K562 (cell line): ENCODE results near the gene FAM186B. TPM values are rescaled to one million over a fixed set of nuclear protein-coding genes. Genes with fewer than 3 reads are reported as not detected.
A peak's percentile ranks its signal among the peaks of the same experiment; 100 is the strongest.

ENCODE experiments used
- BRD9 ChIP-seq: fragments of 450-650 bp; IDR thresholded peaks from 2 replicates; pipeline ENCODE4 v1.6.1; 2018; ENCODE audit warnings: low read depth; ENCODE audit not compliant: partially characterized antibody
- CEBPG ChIP-seq, 3 experiments: fragments of 200-800 bp in 1 of 3; sonication (Bioruptor generic) in 1 of 3; sonication (generic) in 1 of 3; formaldehyde crosslinking in 1 of 3; IDR thresholded peaks in 2 of 3; conservative IDR thresholded peaks in 1 of 3; 2 replicates each; pipeline versions ENCODE4 v1.6.1 to v1.8.0; 2016 to 2022; ENCODE audit warnings: missing compliant biosample characterization in 2 of 3, missing genetic modification characterization in 2 of 3, mild to moderate bottlenecking in 1 of 3, missing genetic modification reagents in 1 of 3
- ESRRA ChIP-seq: fragments of 450-650 bp; IDR thresholded peaks from 2 replicates; pipeline ENCODE4 v1.6.1; 2014; ENCODE audit warnings: low read depth, mild to moderate bottlenecking, moderate library complexity, borderline replicate concordance
- EZH2 ChIP-seq: IDR thresholded peaks from 2 replicates; pipeline ENCODE4 v1.6.1; 2012; ENCODE audit warnings: low read depth, mild to moderate bottlenecking, inconsistent platforms, low read length, borderline replicate concordance
- KDM4B ChIP-seq, 2 experiments: fragments of 450-650 bp in 1 of 2; sonication (generic) in 1 of 2; IDR thresholded peaks; 2 replicates each; pipeline ENCODE4 v1.6.1; 2016 to 2017; ENCODE audit warnings: borderline replicate concordance in 2 of 2, antibody characterized with exemption in 1 of 2, low read depth in 1 of 2, mild to moderate bottlenecking in 1 of 2
- L3MBTL2 ChIP-seq: fragments of 450-650 bp; IDR thresholded peaks from 2 replicates; pipeline ENCODE4 v1.6.1; 2016; ENCODE audit warnings: mild to moderate bottlenecking, moderate library complexity
- LEF1 ChIP-seq: fragments of 450-650 bp; IDR thresholded peaks from 2 replicates; pipeline ENCODE4 v1.6.1; 2016; ENCODE audit warnings: mild to moderate bottlenecking
- POLR2G ChIP-seq: fragments of 200-400 bp; formaldehyde crosslinking; IDR thresholded peaks from 2 replicates; pipeline ENCODE4 v1.6.1; 2017; ENCODE audit warnings: low read depth, mild to moderate bottlenecking, antibody characterized with exemption, low read length, moderate library complexity
- PRMT5 ChIP-seq: sonication (generic); formaldehyde crosslinking; IDR thresholded peaks from 2 replicates; pipeline ENCODE4 v1.5.0; 2020; ENCODE audit warnings: missing genetic modification reagents
- TAF1 ChIP-seq: IDR thresholded peaks from 2 replicates; pipeline ENCODE4 v1.6.1; 2011; ENCODE audit warnings: mild to moderate bottlenecking, low read length, moderate library complexity; ENCODE audit not compliant: insufficient read depth, control insufficient read depth, severe bottlenecking; ENCODE audit errors: extremely low read depth
- TBL1XR1 ChIP-seq, 2 experiments: IDR thresholded peaks; 2 replicates each; pipeline ENCODE4 v1.6.1; 2012; ENCODE audit warnings: improper control_type of control experiment in 2 of 2, low read length in 2 of 2, mild to moderate bottlenecking in 1 of 2
- ZC3H11A ChIP-seq: IDR thresholded peaks from 2 replicates; pipeline ENCODE4 v1.6.1; 2012; ENCODE audit warnings: low read depth, low read length, improper control_type of control experiment
- ZKSCAN1 ChIP-seq: fragments of 150-350 bp; IDR thresholded peaks from 2 replicates; pipeline ENCODE4 v1.6.1; 2016; ENCODE audit warnings: low read depth, low read length
- ZNF143 ChIP-seq: sonication (generic); formaldehyde crosslinking; IDR thresholded peaks from 2 replicates; pipeline ENCODE4 v1.9.0; 2022; ENCODE audit warnings: mild to moderate bottlenecking, missing genetic modification reagents
- ZNF146 ChIP-seq: IDR thresholded peaks from one replicate; pipeline ENCODE4 v1.6.1; 2018; ENCODE audit warnings: missing compliant biosample characterization; ENCODE audit not compliant: unreplicated experiment
- ZNF282 ChIP-seq: sonication (generic); formaldehyde crosslinking; IDR thresholded peaks from 2 replicates; pipeline ENCODE4 v1.8.1; 2023; ENCODE audit warnings: missing genetic modification reagents
- ZNF589 ChIP-seq: fragments of 200-800 bp; sonication (Bioruptor generic); IDR thresholded peaks from 2 replicates; pipeline ENCODE4 v1.6.1; 2016; ENCODE audit warnings: low read depth, missing genetic modification characterization, missing compliant biosample characterization
- ZNF695 ChIP-seq: fragments of 450-650 bp; formaldehyde crosslinking; IDR thresholded peaks from 2 replicates; pipeline ENCODE4 v1.4.0; 2020; ENCODE audit warnings: mild to moderate bottlenecking, moderate library complexity
- ZNF717 ChIP-seq: fragments of 250-450 bp; sonication (Bioruptor Pico); IDR thresholded peaks from 2 replicates; pipeline ENCODE4 v1.5.0; 2021
- polyA plus RNA-seq, 8 experiments: library from polyadenylated mRNA; depleted of rRNA in 4 of 8; stranded (reverse) in 5 of 8; unstranded in 3 of 8; fragments of >200 nt; fragmentation: Nextera tagmentation in 2 of 8; fragmentation: Illumina TruSeq in 1 of 8; extraction: Ambion mirVana in 2 of 8; extraction: Trizol in 1 of 8; gene quantifications; 2 replicates each; pipeline versions ENCODE4 v1.2.1 to v1.2.3, GENCODE V29; 2011 to 2014; ENCODE audit warnings: inconsistent platforms in 1 of 8, missing spikeins in 1 of 8
- total RNA-seq, 7 experiments: library from RNA; depleted of rRNA in 6 of 7; stranded (reverse); fragments of >200 nt in 6 of 7; fragmentation: Illumina TruSeq in 2 of 7; extraction: Trizol in 2 of 7; gene quantifications; 2 replicates each; pipeline versions ENCODE4 v1.2.1 to v1.2.3, GENCODE V29; 2011 to 2021; ENCODE audit warnings: low replicate concordance in 1 of 7
- TF ChIP-seq, protein P1 (sequence below): fragments of 250-450 bp; sonication (Bioruptor Pico); IDR thresholded peaks from 2 replicates; pipeline ENCODE4 v1.9.0; 2021; ENCODE audit warnings: mild to moderate bottlenecking
- TF ChIP-seq, protein P2 (sequence below): fragments of 450-650 bp; IDR thresholded peaks from 2 replicates; pipeline ENCODE4 v1.6.1; 2016; ENCODE audit warnings: low read depth

FAM186B gene
- total and polyA plus RNA-seq, 9 of the 15 experiments (the other 6 are each of a cell fraction or from before 2014, with no cell fraction given) = 0.07 to 0.42 (median 0.15) TPM

DNA sequence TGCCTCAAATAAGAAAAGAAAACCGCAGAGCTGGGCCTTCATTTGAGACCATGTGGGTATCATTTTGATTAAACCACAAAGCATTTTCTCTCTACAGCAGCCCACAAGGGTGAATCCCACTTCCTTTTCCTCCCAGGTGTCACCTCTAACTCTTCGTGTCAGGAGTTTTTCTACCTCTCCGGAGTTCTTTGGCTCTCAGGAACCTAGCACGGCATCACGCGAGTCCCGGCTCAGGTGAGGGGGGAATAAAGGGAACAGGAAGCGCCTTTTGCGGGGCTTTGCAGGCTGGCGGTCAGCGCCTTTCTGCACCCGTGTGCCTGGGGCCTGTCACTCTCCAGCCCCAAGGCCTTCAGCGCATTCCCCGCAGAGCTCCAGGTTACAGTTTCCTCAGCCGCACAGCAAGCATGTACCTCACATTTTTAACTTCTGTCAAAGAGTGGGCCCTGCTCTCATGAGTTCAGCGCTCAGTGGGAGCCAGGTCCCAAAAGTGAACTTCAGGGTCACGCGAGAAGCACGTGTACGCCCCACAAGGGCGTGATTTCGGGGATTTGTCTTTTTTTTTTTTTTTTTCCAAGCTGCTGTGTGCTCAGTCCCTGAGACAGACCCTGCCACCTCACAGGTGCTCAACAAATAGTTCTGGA lies 17.2 kb upstream of the FAM186B start (continued):
- no peak for TF ChIP-seq ZNF143
- TF ChIP-seq ESRRA = no peak
- TF ChIP-seq LEF1 = 0 out of 2 replicates have a peak, but pooled peaks have one; percentile 23
- TF ChIP-seq TAF1 = no peak
- TF ChIP-seq ZNF589 (CRISPR knock-in tag) = peak; percentile 43; the same call in 1 of the 2 replicates
- TF ChIP-seq ZNF146 (CRISPR knock-in tag) = no peak
- TF ChIP-seq, protein P1, sequence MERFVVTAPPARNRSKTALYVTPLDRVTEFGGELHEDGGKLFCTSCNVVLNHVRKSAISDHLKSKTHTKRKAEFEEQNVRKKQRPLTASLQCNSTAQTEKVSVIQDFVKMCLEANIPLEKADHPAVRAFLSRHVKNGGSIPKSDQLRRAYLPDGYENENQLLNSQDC (CRISPR knock-in tag) = no peak
- TF ChIP-seq TBL1XR1 (IDR thresholded peaks at IDR 0.05; ENCODE audit: low read length in 2 of 2) = no peak
- no peak for TF ChIP-seq KDM4B (IDR thresholded peaks at IDR 0.05; ENCODE audit: borderline replicate concordance in 2 of 2, low read depth in 1 of 2)
- TF ChIP-seq POLR2G = no peak
- TF ChIP-seq L3MBTL2 = peak; percentile 92
- TF ChIP-seq ZNF717 (CRISPR knock-in tag) = no peak
- TF ChIP-seq ZNF282 (CRISPR knock-in tag) = no peak
- TF ChIP-seq PRMT5 (CRISPR knock-in tag) = no peak
- no peak for TF ChIP-seq CEBPG (CRISPR knock-in tag; IDR thresholded peaks at IDR 0.05)
- TF ChIP-seq CEBPG (tag; conservative IDR thresholded peaks at IDR 0.05 in 1 of 2, IDR thresholded peaks at IDR 0.05 in 1 of 2) = no peak
- TF ChIP-seq, protein P2, sequence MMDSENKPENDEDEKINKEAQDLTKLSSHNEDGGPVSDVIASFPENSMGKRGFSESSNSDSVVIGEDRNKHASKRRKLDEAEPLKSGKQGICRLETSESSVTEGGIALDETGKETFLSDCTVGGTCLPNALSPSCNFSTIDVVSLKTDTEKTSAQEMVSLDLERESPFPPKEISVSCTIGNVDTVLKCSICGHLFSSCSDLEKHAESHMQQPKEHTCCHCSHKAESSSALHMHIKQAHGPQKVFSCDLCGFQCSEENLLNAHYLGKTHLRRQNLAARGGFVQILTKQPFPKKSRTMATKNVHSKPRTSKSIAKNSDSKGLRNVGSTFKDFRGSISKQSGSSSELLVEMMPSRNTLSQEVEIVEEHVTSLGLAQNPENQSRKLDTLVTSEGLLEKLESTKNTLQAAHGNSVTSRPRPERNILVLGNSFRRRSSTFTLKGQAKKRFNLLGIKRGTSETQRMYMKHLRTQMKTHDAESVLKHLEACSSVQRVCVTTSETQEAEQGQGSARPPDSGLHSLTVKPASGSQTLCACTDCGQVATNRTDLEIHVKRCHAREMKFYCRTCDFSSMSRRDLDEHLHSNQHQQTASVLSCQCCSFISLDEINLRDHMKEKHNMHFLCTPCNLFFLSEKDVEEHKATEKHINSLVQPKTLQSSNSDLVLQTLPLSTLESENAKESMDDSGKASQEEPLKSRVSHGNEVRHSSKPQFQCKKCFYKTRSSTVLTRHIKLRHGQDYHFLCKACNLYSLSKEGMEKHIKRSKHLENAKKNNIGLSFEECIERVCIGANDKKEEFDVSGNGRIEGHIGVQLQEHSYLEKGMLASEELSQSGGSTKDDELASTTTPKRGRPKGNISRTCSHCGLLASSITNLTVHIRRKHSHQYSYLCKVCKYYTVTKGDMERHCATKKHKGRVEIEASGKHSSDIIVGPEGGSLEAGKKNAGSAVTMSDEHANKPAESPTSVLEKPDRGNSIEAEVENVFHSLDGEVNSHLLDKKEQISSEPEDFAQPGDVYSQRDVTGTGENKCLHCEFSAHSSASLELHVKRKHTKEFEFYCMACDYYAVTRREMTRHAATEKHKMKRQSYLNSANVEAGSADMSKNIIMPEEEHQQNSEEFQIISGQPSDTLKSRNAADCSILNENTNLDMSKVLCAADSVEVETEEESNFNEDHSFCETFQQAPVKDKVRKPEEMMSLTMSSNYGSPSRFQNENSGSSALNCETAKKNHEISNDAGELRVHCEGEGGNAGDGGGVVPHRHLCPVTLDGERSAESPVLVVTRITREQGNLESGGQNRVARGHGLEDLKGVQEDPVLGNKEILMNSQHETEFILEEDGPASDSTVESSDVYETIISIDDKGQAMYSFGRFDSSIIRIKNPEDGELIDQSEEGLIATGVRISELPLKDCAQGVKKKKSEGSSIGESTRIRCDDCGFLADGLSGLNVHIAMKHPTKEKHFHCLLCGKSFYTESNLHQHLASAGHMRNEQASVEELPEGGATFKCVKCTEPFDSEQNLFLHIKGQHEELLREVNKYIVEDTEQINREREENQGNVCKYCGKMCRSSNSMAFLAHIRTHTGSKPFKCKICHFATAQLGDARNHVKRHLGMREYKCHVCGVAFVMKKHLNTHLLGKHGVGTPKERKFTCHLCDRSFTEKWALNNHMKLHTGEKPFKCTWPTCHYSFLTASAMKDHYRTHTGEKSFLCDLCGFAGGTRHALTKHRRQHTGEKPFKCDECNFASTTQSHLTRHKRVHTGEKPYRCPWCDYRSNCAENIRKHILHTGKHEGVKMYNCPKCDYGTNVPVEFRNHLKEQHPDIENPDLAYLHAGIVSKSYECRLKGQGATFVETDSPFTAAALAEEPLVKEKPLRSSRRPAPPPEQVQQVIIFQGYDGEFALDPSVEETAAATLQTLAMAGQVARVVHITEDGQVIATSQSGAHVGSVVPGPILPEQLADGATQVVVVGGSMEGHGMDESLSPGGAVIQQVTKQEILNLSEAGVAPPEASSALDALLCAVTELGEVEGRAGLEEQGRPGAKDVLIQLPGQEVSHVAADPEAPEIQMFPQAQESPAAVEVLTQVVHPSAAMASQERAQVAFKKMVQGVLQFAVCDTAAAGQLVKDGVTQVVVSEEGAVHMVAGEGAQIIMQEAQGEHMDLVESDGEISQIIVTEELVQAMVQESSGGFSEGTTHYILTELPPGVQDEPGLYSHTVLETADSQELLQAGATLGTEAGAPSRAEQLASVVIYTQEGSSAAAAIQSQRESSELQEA = no peak
- no peak for TF ChIP-seq EZH2
- TF ChIP-seq ZNF695 (CRISPR knock-in tag) = no peak
- TF ChIP-seq BRD9 = no peak
- TF ChIP-seq ZC3H11A = no peak
- TF ChIP-seq ZKSCAN1 = no peak
